H1 (cell line): ENCODE measurements around the gene OSBPL6. TPM values are rescaled to one million over a fixed set of nuclear protein-coding genes. Genes with fewer than 3 reads are reported as not detected.
"Not testable (repeated sequence)": the region's sequence is repeated elsewhere in the genome, so short reads cannot be mapped to it uniquely, and the experiment has no call there.

Experiments used
- CTCF ChIA-PET: fragments of 300-600 bp; sonication (Branson Sonifier 250); formaldehyde crosslinking; loops from one replicate; lab custom pipeline; 2021; ENCODE audit not compliant: partially characterized antibody; lab: Charles Lee
- POLR2A ChIA-PET: fragments of 300-600 bp; sonication (Branson Sonifier 250); formaldehyde crosslinking; loops from one replicate; lab custom pipeline; 2021; ENCODE audit warnings: inconsistent platforms; ENCODE audit not compliant: partially characterized antibody; lab: Charles Lee
- DNase-seq, 2 experiments: peaks; one replicate each; pipeline versions ENCODE4 v3.0.0 to v3.0.0-alpha.2; 2010 to 2022; ENCODE audit warnings: low spot score in 2 of 2, low read depth in 1 of 2, mixed read lengths in 1 of 2
- FAIRE-seq: peaks from 2 replicates; lab custom pipeline; 2011; peaks lifted over from hg19 to GRCh38; lab: Jason Lieb, UNC
- H2AFZ ChIP-seq: 2 replicates; pipeline ENCODE4 v1.8.1; 2012; ENCODE audit warnings: low read length, inconsistent platforms
- H2AK5ac ChIP-seq: 2 replicates; pipeline ENCODE4 v1.6.1; 2013; ENCODE audit warnings: low read depth, low read length
- H2BK120ac ChIP-seq: replicated peaks from 2 replicates; pipeline ENCODE3; 2013; ENCODE audit warnings: low read depth, low read length, inconsistent platforms
- H2BK12ac ChIP-seq: 2 replicates; pipeline ENCODE4 v1.6.1; 2013; ENCODE audit warnings: low read depth, low read length
- H2BK15ac ChIP-seq: 2 replicates; pipeline ENCODE4 v1.6.1; 2013; ENCODE audit warnings: low read length
- H2BK20ac ChIP-seq: 2 replicates; pipeline ENCODE4 v1.6.1; 2013; ENCODE audit warnings: low read length
- H2BK5ac ChIP-seq: 2 replicates; pipeline ENCODE4 v1.6.1; 2013; ENCODE audit warnings: low read depth, low read length
- H3K14ac ChIP-seq: 2 replicates; pipeline ENCODE4 v1.6.1; 2013; ENCODE audit warnings: inconsistent platforms; ENCODE audit not compliant: insufficient read length
- H3K18ac ChIP-seq: 2 replicates; pipeline ENCODE4 v1.6.1; 2013; ENCODE audit warnings: low read length; ENCODE audit errors: extremely low read depth
- H3K23ac ChIP-seq: 2 replicates; pipeline ENCODE4 v1.6.1; 2013; ENCODE audit warnings: inconsistent platforms; ENCODE audit not compliant: insufficient read length
- H3K23me2 ChIP-seq: 2 replicates; pipeline ENCODE4 v1.6.1; 2013; ENCODE audit warnings: low read depth, low read length
- H3K27ac ChIP-seq: 2 replicates; pipeline ENCODE4 v1.6.1; 2011; ENCODE audit warnings: low read depth, low read length, inconsistent platforms
- H3K27me3 ChIP-seq, 4 experiments: replicated peaks in 1 of 4; 1 replicate in 1 of 4; 2 replicates in 3 of 4; pipeline versions ENCODE4 v1.6.1 to v1.8.1; 2011 to 2013; ENCODE audit warnings: low read length in 3 of 4, mild to moderate bottlenecking in 3 of 4, inconsistent platforms in 2 of 4, mixed read lengths in 2 of 4, moderate library complexity in 1 of 4; ENCODE audit not compliant: control insufficient read depth in 3 of 4, insufficient read depth in 3 of 4; ENCODE audit errors: extremely low read depth in 1 of 4
- H3K36me3 ChIP-seq, 4 experiments: 2 replicates each; pipeline versions ENCODE4 v1.6.1 to v1.8.1; 2011 to 2013; ENCODE audit warnings: mild to moderate bottlenecking in 4 of 4, low read length in 3 of 4, moderate library complexity in 2 of 4, control low read depth in 1 of 4, inconsistent platforms in 1 of 4; ENCODE audit not compliant: insufficient read depth in 4 of 4, control insufficient read depth in 2 of 4
- H3K4ac ChIP-seq: replicated peaks from 2 replicates; pipeline ENCODE3; 2013; ENCODE audit warnings: low read length, low read depth, mixed read lengths, inconsistent platforms; ENCODE audit not compliant: insufficient read length
- H3K4me1 ChIP-seq, 4 experiments: replicated peaks in 1 of 4; 1 replicate in 1 of 4; 2 replicates in 3 of 4; pipeline versions ENCODE4 v1.6.1 to v1.8.1; 2011 to 2013; ENCODE audit warnings: low read length in 3 of 4, inconsistent platforms in 2 of 4, mixed read lengths in 1 of 4; ENCODE audit not compliant: insufficient read depth in 4 of 4, control insufficient read depth in 3 of 4
- H3K4me2 ChIP-seq, 2 experiments: 2 replicates each; pipeline versions ENCODE4 v1.6.1 to v1.8.1; 2011 to 2013; ENCODE audit warnings: low read depth in 2 of 2, low read length in 2 of 2, control low read depth in 1 of 2, inconsistent platforms in 1 of 2, mild to moderate bottlenecking in 1 of 2; ENCODE audit not compliant: insufficient read depth in 1 of 2
- H3K4me3 ChIP-seq, 4 experiments: fragments of 200-600, 300-600 bp in 1 of 4; sonication (generic), shearing (Covaris generic), sonication (Bioruptor Twin) in 1 of 4; 2 replicates each; pipeline versions ENCODE4 v1.5.1 to v1.8.1; 2011 to 2016; ENCODE audit warnings: low read length in 4 of 4, low read depth in 3 of 4, control low read depth in 2 of 4, inconsistent platforms in 2 of 4, mild to moderate bottlenecking in 2 of 4, mixed read lengths in 1 of 4, moderate library complexity in 1 of 4; ENCODE audit not compliant: insufficient read depth in 2 of 4; ENCODE audit errors: extremely low read depth in 1 of 4
- H3K56ac ChIP-seq: replicated peaks from 2 replicates; pipeline ENCODE3; 2013; ENCODE audit warnings: low read depth, mild to moderate bottlenecking, mixed read lengths, low read length, inconsistent platforms; ENCODE audit not compliant: insufficient read length
- H3K79me1 ChIP-seq: 2 replicates; pipeline ENCODE4 v1.6.1; 2013; ENCODE audit warnings: low read depth, low read length, control low read depth
- H3K79me2 ChIP-seq, 2 experiments: 2 replicates each; pipeline versions ENCODE4 v1.6.1 to v1.8.1; 2012 to 2013; ENCODE audit warnings: low read length in 2 of 2, mild to moderate bottlenecking in 2 of 2, inconsistent platforms in 1 of 2; ENCODE audit not compliant: insufficient read depth in 2 of 2, control insufficient read depth in 1 of 2
- H3K9ac ChIP-seq, 4 experiments: replicated peaks in 1 of 4; 1 replicate in 1 of 4; 2 replicates in 3 of 4; pipeline versions ENCODE4 v1.6.1 to v1.8.1; 2011 to 2013; ENCODE audit warnings: low read depth in 3 of 4, low read length in 3 of 4, control low read depth in 2 of 4, mild to moderate bottlenecking in 2 of 4, moderate library complexity in 2 of 4, inconsistent platforms in 1 of 4; ENCODE audit errors: extremely low read depth in 1 of 4
- H3K9me3 ChIP-seq, 2 experiments: 2 replicates each; pipeline versions ENCODE4 v1.6.1 to v1.8.1; 2012 to 2013; ENCODE audit warnings: mild to moderate bottlenecking in 2 of 2, moderate library complexity in 2 of 2, control low read depth in 1 of 2, inconsistent platforms in 1 of 2, low read depth in 1 of 2, low read length in 1 of 2, mixed read lengths in 1 of 2; ENCODE audit not compliant: insufficient read depth in 2 of 2
- H4K20me1 ChIP-seq, 2 experiments: replicated peaks in 1 of 2; 2 replicates each; pipeline versions ENCODE3 to v1.8.1; 2011 to 2013; ENCODE audit warnings: inconsistent platforms in 2 of 2, low read length in 2 of 2, mild to moderate bottlenecking in 1 of 2; ENCODE audit not compliant: insufficient read depth in 2 of 2, control insufficient read depth in 1 of 2
- H4K5ac ChIP-seq: 2 replicates; pipeline ENCODE4 v1.6.1; 2013; ENCODE audit warnings: low read length, low read depth, mixed read lengths, inconsistent platforms; ENCODE audit not compliant: insufficient read length
- H4K8ac ChIP-seq: 2 replicates; pipeline ENCODE4 v1.8.0; 2013; ENCODE audit warnings: mild to moderate bottlenecking, moderate library complexity, low read length, inconsistent platforms; ENCODE audit not compliant: insufficient read depth; ENCODE audit errors: extremely low read depth
- H4K91ac ChIP-seq: replicated peaks from 2 replicates; pipeline ENCODE3; 2013; ENCODE audit warnings: low read length, mixed read lengths, inconsistent platforms; ENCODE audit not compliant: insufficient read length
- WGBS, 2 experiments: shearing (Covaris generic) in 1 of 2; methylation state at CpG; one replicate each; pipeline versions ENCODE4 v1.1.6 to v1.1.7; 2013 to 2015; ENCODE audit warnings: low lambda C conversion rate in 2 of 2, mixed read lengths in 2 of 2, inconsistent platforms in 1 of 2, low coverage in 1 of 2, missing lambda C conversion rate in 1 of 2; ENCODE audit not compliant: insufficient replicate concordance in 2 of 2, insufficient coverage in 1 of 2, insufficient read length in 1 of 2; ENCODE audit errors: extremely low coverage in 1 of 2, missing lambda C conversion rate in 1 of 2; 5-methylcytosine and 5-hydroxymethylcytosine counted together
- polyA plus RNA-seq, 7 experiments: library from polyadenylated mRNA; depleted of rRNA in 3 of 7; stranded (reverse) in 5 of 7; unstranded in 2 of 7; fragments of >200 nt in 5 of 7; fragments of 200-250 nt in 2 of 7; gene quantifications; 1 replicate in 5 of 7; 2 replicates in 1 of 7; 4 replicates in 1 of 7; pipeline versions ENCODE4 v1.2.1 to v1.2.3, GENCODE V29; 2011 to 2013; ENCODE audit warnings: missing spikeins in 2 of 7, mixed read lengths in 2 of 7
- total RNA-seq: library from RNA; stranded (reverse); fragmentation: NEBNext Ultra II Directional; extraction: Animal tissue kit (Norgen Biotek cat#: 25700); gene quantifications from 2 replicates; pipeline ENCODE4 v1.2.1, GENCODE V29; 2021

Gene OSBPL6
- total and polyA plus RNA-seq, 2 of the 8 experiments (the other 6 are each of a cell fraction or from before 2014, with no cell fraction given) = 1.7 to 5.6 TPM

GRCh38 chr2:178357704-178358103 is 163.4 kb downstream of the OSBPL6 start:
- DNase-seq, H3K27ac ChIP-seq, H2AK5ac ChIP-seq, H2BK120ac ChIP-seq, H4K5ac ChIP-seq, H2AFZ ChIP-seq, H4K8ac ChIP-seq, H2BK15ac ChIP-seq, H3K18ac ChIP-seq, H3K4ac ChIP-seq, H3K79me2 ChIP-seq, H3K4me1 ChIP-seq, H3K4me3 ChIP-seq, H3K9ac ChIP-seq, H2BK20ac ChIP-seq, H2BK5ac ChIP-seq, H3K14ac ChIP-seq, H3K23ac ChIP-seq, H3K23me2 ChIP-seq, POLR2A ChIA-PET, H3K9me3 ChIP-seq, FAIRE-seq, H4K20me1 ChIP-seq, H3K36me3 ChIP-seq, H2BK12ac ChIP-seq, H3K56ac ChIP-seq, H3K27me3 ChIP-seq, H3K4me2 ChIP-seq, H4K91ac ChIP-seq, H3K79me1 ChIP-seq: not testable (repeated sequence)
- WGBS, 2 experiments = 94% methylated on average over 4 of the region's 4 CpGs; no CpG with 5 or more reads in 1 of the 2 experiments
- CTCF ChIA-PET = interaction anchor here (0.7 to 1.1 kb wide), 2 partner anchors 78 to 1115 kb away, joined by 3 read pairs; no protein-coding TSS in a partner anchor
